NCI-H2081 (cell line): ENCODE measurements around the gene STRA6.

Source experiments
- DNase-seq, 2 experiments: peaks; one replicate each; lab custom pipeline; 2025; lab: John Stamatoyannopoulos, UW

STRA6 gene

GRCh38 chr15:74132681-74133651, 69.6 kb downstream of the STRA6 start:
- no peak for DNase-seq

GRCh38 chr15:74131628-74132413, 70.8 kb downstream of the STRA6 start:
- no peak for DNase-seq

- no peak for DNase-seq
Measured at GRCh38 chr15:74130849-74131627, 71.5 kb downstream of the STRA6 start.

GRCh38 chr15:74130155-74130848, 72.3 kb downstream of the STRA6 start, which contains the start of gene ISLR2:
Gene ISLR2, plus strand, starts transcription at chr15:74130586. Its CDS starts 2,169 bp downstream, at chr15:74132755.
- DNase-seq = no peak

- DNase-seq = no peak
Measured at GRCh38 chr15:74129586-74130154, 72.9 kb downstream of the STRA6 start.
